ENCODE results near the gene KCNQ1.

The KCNQ1 gene

DNA sequence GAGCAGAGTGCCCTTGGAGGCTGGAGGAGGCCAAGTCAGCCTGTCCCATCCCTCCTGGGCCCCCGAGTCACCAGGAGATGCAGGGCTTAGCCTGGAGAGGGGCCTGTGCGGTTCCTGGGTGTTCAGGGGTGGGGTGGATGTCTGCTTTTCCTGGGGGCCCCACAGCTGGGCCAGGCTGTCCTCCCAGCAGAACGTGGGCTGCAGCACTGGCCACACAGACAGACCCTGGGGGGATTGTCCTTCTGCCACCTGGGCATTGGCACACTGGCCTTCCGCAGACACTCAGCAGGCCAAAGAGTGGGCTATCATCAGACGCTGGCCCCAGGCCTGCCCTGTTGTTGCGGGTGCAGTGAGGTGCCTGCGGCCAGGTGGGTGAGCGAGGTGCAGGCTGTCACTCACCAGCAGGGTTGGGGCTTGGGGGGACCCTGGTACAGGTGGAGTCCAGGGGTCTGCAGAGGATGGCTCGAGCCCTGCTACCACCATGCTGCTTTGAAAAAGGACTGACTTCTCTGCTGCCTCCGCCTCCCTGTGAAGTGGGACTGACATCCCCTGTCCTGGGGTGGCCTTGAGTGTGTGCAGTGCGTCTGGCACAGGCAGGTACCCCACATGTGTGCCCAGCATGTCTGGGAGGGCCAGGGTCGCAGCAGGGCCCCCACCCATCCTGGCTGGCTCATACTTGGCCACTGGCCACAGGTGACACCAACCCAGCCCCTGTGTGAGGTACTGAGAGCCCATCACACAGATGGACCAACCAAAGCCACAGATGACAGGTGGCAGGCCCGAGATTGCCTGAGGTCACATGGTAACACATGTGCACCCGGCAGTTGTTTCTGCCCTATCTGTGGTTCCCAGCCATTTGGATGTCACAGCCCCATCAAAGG lies 294.0 kb downstream of the KCNQ1 start:
- DNase-seq: no peak

DNA sequence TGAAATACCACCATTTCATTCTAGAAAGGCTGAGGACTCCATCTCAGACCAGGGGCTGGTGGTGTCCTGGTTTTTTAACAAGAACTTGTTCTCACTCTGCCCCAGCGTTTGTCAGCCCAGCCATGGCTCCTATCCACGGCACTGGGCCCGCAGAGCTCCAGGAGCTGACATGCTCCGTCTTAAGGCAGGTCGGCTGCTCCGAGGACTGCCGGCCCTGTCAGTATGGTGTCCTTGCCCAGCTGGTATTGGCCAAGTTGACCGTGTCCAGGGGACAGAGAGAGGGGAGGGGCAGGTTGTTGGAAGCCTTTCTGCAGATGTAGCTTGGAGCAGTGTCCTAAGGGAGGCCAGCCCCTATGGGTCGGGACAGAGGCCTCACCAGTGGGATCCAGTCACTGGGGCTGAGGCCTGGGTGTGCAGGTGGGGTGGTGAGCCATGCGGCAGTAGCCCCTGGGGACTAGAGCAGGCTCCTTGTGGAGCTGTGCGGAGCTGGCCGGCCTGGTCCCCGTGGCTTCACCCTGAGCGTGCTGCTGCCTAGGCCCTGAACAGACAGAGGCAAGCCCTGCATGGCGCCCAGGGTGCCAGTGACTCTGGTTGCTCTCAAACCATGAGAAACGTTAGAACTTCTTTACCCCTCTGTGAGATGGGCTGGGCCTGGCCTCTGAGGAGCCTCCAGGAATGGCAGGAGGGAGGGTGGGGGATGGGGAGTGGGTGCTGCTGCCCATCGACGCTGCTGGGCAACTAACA lies 294.9 kb downstream of the KCNQ1 start:
- no peak for DNase-seq

DNA sequence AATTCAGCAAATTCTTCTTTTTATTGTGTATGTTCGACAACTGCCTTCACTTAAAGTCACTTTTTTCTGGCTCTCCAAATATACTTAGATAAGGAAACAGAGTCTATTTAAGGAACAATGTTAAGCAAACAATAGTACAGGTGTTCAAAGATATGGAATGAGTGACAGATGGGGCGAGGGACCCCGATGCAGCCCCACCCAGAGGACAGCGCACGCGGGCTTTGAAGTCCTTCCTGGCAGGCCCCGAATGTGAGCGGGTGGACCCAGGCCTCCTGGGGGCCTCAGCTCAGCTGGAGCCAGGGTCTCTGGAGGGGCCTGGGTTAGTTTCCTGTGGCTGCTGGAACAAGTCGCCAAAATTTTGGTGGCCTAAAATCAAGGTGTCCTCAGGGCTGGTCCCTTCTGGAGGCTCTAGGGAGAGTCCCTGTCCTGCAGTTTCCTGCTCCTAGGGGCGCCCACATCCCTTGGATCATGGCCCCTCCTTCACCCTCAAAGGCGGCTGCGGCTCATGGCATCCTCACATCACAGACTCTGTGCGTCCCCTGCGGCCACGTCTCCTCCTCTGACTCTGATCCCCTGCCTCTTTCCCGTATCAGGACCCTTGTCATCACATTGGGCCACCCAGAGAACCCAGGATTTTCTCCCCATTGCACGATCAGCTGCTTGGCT lies 295.6 kb downstream of the KCNQ1 start:
- no peak for DNase-seq

GRCh38 chr11:2741006-2741376 lies 296.2 kb downstream of the KCNQ1 start:
- no peak for DNase-seq

GRCh38 chr11:2741377-2742131 lies 296.7 kb downstream of the KCNQ1 start:
- no peak for DNase-seq

- no peak for DNase-seq
Measured at GRCh38 chr11:2742201-2742600, 297.4 kb downstream of the KCNQ1 start.

DNA sequence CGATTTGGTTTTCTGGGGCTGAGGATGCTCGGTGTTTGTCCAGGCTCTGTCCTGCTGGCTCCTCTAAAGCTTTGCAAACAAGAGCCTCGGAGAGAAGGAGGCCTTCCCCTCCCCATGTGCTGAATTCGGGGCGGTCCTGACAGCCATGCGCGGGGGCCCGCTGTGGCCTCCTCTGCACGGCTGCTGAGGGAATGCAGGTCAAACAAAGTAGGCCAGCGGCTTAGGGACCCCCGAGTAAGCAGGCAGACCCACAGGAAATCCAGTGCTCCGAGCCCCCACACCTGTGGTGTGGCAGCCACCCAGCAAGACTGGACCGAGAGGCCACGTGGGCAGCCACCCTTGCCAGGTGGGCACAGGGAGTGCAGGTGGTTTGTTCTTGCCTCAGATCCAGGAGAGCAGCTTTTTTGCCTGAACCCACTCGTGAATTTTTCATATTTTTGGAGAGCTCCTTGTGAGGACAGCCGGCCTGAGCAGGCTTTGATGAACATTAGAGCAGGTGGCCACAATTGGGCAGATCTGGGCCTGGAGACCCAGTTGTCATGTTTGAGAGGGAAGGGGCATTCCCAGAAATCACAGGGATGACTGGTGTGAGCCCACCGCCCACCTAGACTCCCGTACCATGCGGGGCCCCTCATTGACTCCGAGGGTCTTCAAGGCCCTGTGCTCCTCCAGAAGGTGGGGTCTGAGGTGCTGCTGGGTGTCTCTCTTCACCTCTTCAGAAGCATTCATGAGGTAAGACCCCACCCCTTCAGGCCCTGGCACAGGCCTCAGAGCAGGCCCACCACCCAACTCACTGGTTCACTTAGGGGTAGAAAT lies 298.0 kb downstream of the KCNQ1 start:
- DNase-seq: no peak

GRCh38 chr11:2743427-2744110 lies 298.8 kb downstream of the KCNQ1 start:
- DNase-seq: no peak

GRCh38 chr11:2744166-2744565 lies 299.4 kb downstream of the KCNQ1 start:
- DNase-seq: no peak

- no peak for DNase-seq
Measured at GRCh38 chr11:2745511-2745910, 300.7 kb downstream of the KCNQ1 start.

- no peak for DNase-seq
Measured at GRCh38 chr11:2746401-2747247, 301.8 kb downstream of the KCNQ1 start.

DNA sequence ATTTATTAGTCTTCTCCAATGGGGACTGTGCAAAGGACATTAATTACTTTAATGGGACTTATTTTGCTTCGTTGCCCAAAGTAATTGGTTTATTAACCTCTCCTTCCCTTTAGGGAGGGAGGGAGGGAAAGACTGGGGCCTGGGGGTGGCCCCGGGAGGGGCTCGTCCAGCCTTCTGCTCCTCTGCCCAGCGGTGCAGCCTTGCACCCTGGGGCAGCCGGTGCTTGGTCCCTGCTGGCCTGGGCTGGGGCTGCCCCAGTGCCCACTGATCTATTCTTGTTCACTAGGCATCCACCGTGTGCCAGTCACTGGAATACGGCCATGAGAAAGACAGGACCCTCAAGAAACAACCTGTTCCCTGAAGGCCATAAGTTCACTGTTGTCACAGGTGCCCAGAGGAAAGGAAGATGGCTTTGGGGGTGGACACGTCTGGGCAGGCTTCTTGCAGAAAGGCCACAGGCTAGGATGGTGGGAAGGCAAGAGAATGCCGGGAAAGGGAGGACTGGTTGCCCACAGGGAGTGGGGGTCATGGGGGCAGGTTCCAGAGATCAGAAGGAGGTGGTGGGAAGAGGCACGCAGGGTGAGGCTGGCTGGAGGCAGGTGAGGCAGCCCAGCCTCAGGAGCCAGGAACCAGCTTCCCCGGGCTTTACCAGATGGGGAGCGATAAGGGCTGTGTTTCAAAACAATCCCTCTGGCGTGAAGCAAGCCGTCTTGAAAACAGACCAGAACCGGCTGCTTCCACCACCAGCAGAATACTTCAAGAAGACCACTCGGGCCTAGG lies 302.6 kb downstream of the KCNQ1 start:
- no peak for DNase-seq

- DNase-seq: no peak
Measured at GRCh38 chr11:2748061-2748813, 303.4 kb downstream of the KCNQ1 start.

DNA sequence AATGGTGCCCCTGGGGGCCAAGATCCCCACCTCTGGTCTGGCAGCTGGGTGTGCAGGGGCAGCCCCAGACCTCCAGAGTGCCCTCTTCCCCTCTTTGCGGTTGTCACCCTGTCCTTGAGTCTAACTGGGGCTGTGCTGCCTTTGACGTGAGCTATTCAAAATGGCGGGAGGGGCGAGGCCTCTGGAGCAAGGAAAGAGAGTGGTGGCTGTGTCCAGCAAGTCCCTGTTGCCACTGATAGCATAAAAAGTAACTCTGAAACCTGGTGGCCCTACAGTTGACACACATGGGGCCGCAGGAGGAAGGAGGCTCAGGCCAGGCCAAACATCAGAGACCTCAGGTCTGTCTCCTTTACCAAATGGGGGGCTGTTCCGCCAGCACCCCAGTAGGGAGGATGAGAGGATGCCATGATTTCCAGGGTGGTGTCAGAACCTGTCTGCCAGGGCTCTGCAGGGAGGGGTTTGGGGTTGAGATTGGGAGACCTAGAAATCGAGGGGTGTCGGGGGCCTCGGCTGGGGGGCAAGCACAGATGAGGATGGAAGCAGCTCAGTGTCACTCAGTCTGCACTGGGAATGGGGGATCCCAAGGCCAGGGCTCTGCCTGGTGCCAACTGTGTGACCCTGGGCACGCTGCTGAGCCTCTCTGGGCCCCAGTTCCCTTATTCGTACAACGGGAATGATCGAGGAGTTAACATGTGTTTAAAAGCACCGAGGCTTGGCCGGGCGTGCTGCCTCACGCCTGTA lies 304.2 kb downstream of the KCNQ1 start:
- DNase-seq: no peak

GRCh38 chr11:2750101-2750681 lies 305.4 kb downstream of the KCNQ1 start:
- DNase-seq: no peak

DNA sequence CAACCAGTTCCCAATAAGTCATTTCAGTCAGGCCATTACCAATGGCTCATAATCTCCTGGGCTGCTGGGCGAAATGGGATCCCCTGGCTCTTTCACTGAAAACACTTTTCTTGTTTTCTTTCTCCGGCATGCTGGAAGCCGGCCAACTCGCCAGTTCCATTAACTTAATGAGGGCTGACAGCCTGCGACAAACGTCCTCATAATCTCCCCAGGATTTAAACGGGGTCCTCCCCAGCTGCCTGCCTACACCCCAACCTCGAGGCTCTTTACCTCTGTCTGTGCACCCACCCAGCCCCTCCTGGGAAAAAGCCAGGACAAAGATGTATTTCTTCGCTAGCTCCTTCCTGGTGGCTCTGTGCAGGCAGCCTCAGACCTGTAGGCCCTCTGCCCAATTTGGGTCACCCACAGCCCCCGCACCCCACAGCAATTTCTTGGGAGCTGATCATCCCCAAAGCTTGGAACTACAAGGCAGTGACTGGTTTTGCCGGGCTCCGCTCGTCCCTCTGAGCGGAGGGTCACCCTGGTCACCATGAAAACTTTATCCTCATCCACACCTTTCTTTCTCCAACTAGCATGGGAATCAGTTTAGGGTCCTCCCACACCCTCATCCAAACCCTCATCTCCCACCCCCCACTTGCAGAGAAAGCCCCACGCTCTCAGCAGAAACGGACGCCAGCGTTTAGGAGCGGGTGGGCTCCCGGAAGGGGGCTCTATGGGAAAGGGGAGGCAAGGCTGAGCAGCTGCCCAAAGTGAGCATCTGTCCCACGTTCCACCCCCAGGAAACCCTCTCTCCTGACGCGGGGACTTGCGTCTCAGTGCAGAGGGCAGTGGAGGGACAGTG lies 306.1 kb downstream of the KCNQ1 start:
- DNase-seq: no peak
